HS-27A (cell line): ENCODE results near the gene AURKAIP1.
"Not testable (repeated sequence)": the region's sequence is repeated elsewhere in the genome, so short reads cannot be mapped to it uniquely, and the experiment has no call there.

ENCODE experiments used
- DNase-seq: peaks from one replicate; pipeline ENCODE4 v3.0.0-alpha.2; 2012; ENCODE audit warnings: low read depth, missing footprints

Gene AURKAIP1

DNA sequence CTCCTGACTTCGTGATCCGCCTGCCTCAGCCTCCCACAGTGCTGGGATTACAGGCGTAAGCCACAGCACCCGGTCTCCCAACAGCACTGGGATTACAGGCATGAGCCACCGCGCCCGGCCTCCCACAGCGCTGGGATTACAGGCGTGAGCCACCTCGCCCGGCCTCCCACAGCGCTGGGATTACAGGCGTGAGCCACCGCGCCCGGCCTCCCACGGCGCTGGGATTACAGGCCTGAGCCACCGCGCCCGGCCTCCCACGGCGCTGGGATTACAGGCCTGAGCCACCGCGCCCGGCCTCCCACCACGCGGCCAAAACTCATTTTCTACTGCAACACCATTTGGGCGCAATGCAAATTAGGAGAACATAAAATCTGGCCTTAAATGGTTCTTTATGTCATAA lies 10.3 kb upstream of the AURKAIP1 start:
- not testable (repeated sequence) for DNase-seq

DNA sequence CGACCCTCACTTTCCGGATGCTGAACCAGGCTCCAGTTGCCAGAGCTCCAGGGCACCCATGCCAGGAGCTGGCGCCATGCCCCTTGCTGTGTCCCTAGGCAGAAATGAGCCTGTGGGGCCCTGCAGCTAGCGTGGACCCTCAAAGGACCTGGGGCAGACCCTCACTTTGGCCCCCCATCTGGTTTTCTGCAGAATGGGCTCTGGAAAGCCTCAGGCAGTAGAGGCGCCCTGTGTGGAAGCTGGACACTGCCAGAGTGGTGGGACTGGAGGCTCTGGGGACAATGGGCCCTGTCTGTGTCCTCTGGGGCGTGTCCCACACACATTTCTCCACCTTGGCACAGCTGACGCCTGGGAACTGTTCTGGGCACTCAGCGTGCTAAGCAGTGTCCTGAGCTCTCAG lies 6.3 kb upstream of the AURKAIP1 start:
- no peak for DNase-seq

DNA sequence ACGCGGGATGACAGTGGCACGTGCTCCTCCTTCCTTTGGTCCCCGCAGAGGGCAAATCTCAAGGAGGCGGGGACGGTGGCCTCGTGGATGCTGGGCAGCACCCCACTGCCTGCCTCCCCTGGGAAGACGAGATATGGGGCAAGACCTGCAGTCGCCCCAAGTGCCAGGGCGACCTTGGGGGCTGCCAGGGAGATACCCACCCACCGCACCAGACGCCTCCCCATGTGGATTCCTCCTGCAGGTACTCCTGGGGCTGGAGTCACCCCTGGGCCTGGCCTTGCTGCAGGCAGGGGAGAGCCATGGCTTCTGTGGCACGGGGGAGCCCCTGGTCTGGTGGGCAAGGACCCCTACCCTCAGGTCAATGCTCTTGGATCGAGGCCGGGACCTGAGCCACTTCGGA lies 5.9 kb upstream of the AURKAIP1 start:
- DNase-seq = no peak

DNA sequence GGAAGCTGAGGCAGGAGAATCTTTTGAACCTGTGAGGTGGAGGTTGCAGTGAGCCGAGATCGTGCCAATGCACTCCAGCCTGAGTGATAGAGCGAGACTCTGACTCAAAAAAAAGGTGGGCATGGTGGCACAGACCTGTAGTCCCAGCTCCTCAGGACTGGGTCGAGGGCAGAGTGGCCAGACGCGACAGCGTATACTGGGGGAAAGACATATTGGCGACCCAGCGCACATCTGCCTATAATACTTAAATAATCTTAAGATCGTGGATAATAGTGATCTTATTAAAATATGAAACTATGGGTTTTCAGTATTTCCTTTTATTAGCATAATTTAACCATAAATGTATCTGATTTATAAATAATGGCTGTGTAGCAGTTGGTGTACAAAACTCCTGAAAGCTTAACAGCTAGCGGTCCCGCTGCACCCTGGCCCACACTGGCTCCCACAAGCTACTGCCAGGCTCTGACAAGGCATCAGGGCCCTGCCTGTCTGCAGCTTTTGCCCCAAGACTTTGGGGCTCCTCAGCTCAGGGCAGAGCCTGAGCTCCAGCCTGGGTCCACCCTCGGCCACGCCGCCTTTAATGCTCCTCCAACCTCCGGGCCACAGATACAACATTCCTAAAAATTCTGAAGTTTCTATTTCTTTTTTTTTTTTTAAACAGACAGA lies 2.7 kb upstream of the AURKAIP1 start:
- DNase-seq = no peak

DNA sequence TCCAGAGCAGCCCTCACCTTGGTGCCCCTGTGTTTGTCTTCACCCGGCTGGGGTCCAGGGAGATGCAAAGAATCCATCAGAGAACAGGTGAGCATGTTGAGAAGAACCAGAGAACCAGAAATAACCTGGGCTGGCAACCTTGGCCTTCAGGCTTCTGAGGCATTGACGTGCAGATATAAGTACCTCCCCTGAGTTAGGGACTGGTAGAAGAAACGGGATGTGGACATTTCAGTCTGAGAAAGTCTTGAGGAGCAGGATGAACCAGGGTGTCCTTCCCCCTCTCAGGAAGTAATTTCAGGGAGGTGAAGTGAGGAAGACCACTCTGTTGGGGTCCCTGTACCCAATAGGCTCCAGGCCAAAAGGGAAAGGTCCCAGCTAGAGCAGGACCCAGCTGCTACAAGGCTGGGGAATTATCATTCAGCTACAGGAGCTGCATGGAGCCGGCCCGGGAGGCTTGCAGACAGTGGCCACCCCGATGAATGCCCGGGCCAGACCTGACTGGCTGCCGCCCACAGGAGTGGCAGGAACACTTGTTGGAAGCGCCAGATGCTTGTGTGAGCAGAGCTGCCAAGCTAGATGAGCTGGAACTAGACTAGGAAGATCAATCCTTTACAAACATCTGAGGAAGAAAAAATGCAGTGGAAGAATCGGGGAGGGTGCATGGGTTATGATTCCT lies 1.7 kb upstream of the AURKAIP1 start:
- DNase-seq = no peak

DNA sequence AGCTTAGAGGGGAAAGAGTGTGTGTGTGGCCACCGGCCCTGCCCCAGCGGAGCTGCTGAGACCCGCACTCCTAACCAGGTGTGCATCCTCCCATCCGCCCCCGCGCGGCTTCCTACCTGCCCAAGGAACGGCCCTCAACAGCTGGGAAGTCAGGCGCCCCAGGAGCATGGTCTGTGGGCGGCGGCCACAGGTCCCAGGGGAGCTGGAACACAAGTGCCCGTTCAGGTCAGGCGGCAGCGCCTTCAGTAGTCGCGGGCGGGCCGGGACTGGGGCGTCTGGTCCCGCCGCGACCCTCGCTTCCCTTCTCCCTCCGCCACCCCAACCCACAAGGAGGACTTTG lies 448 bp downstream of the AURKAIP1 start:
- DNase-seq = no peak

DNA sequence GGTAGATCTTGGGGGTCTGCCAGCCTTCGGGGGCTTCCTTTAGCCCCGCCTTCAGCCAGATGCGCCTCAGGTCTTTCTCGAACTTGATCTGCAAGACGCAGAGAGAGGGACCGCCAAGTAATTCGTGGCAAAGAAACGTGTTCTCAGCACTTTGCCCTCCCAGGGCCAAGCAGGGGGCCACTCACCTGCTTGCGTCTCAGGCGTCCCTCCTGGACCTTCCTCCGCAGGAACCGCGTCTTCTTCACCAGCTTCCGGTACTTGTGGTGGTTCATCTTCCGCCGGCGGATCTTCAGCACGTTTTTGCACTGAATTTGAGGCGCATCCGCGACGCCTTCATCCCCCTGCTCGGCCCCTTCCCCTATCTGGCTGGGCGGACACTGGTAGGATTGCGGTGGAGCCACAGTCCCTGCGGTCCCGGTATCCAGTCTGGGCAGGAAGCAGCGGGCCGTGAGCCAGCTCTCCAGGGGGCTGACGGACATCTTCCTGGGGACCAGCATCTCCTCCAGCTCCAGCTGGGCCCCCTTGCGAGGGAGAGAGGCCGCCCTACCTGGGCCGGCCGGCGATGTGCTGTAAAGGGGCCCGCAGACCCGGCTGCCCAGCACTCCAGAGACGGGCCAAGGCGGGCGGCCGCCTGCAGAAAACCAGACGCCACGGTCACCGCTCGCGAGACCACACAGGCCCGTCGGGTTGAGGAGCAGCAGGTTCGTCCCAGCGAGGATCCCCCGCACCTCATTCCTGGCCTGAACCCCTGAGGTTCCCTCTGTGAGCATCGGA lies 1.0 kb downstream of the AURKAIP1 start:
- DNase-seq = no peak

DNA sequence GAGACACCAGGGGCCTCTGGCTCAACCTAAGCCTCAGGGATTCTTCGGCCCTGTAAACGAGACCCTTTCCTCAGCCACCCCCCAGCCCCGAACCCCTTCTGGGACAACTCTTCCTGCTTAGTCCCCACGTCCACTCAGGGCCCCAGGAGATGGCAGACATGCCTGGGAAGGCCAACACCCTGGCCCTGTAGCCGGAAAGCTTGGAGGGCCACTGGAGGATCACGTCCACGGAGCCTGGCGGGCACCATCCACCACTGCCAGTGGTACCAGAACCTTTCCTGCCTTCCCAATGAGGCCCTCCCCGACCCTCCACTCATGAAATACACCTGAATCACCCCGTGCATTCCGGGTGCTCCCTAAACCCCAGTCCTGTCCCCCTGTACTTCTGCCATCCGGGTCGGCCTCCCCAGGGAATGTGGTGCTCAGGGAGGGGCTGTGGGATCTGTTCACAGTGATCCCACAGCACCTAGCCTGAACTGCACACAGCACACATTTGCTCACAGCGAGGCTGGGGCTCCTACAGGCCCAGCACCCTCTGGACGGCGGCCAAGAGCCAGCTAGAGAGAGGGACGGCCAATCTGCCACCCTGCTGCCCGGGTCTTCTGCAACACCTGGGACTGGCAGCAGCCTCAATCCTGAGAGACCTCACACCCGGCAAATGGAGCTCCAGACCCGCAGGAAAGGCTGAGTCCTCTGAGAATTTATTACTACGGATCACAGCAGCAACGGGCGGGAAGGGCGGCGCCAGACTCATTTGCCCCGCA lies 1.8 kb downstream of the AURKAIP1 start:
- no peak for DNase-seq

DNA sequence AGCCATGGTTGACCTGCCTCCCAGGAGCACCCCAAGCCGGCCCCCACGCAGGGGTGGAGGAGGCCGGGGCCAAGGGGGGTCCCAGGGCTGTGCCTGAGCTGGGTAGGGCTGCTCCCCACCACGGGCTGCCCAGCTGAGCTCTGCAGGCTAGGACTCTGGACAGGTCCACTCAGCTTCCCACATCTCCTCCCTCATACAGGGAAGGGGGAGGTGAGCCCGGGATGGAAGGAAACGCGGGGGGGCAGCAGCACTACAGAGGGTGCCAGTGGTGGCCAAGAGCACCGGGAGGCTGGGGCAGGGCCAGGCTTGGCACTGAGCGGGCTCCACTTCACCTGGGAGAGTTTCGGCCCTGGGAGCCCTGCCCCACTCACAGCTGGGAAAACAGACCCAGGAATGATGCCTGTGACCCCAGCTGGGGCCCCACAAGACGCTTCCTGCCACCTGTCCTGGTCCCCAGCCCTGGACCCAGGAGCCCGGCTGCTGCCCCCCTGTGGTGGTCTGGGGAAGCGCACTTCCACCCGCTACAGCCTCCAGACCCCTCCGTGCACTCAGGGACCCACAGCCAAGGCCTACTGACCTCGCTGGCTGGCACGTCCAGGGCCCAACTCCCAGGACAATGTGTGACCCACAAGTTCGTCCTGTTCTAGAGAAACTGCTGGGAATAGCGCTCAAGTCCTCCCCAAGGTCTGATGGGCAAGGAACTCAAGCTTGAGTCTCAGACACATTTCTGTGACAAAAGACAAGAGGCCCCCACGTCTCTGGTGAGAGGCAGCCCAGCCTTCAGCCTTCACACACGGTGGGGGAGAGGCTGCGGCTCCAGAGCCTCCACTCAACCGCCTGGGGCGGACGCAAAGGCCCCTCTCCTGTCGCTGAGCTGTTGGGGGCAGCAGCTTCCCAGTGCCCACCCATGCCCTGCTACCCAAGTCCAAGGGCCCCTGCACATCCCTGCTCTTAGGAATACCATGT lies 3.0 kb downstream of the AURKAIP1 start:
- DNase-seq = no peak

DNA sequence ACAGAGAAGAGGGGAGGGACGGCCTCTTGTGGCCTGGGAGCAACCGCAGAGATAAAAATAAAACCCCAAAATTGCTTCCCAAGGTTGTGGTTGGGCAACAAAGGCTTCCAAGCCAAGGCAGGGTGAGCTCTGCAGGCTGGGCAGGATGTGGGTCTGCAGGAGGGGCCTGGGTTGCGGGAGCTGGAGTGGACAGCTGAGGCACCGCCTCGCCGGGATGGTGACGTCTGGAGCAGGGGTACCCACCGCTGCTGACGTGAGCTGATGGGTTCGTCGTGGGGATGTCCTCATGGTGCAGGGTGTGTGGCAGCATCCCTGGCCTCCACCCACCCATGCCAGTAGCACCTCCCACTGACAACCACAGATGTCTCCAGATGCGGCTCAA lies 3.7 kb downstream of the AURKAIP1 start:
- no peak for DNase-seq

DNA sequence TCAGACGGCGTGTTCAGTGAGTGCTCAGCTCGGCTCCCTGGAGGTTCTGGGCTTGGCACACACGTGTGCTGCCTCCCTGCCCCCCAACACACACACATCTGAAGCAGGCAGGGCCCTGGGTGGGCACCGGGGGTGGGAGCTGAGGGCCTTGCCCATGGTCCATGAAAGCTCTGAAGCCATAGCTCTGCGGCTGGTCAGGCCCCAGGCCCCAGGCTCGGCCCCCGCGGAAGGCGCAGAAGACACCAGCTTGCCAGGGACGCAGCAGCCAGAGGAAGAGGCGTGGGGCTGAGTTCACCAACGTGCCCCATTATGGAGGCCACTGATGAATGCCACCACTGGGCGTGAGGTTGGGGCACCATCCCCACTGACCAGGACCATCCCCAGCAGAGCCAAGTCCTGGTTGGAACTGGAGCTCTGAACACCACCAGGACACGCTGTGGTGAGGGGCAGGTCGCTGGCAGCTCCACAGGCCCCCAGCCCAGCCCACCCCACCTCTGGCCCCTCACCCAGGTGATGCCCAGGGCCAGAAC lies 4.2 kb downstream of the AURKAIP1 start:
- DNase-seq = no peak

DNA sequence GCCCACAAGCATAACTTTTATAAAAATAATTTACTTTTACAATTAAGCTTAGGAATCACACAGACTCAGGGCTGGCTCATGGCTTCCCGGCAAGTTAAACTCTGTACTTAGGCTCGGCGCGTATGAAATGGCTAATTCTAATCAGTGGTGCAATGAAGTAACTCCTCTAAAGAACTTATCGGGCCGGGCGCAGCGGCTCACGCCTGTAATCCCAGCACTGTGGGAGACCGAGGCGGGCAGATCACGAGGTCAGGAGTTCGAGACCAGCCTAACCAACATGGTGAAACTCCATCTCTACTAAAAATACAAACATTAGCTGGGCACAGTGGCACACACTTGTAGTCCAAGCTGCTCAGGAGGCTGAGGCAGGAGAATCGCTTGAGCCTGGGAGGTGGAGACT lies 4.9 kb downstream of the AURKAIP1 start:
- DNase-seq = not testable (repeated sequence)

DNA sequence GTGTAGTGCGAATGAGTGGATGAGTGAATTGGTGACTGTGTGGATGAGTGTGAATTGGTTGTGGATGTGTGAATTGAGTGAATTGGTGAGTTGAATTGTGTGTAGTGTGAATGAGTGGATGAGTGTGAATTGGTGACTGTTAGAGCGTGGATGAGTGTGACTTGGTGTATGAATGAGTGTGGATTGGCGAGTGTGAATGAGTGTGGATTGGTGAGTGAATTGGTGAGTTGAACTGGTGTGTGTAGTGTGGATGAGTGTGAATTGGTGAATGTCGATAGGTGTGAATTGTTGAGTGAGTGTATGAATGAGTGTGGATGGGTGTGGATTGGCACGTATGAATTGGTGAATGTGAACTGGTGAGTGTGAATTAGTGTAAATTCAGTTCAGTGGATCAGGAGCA lies 7.7 kb downstream of the AURKAIP1 start:
- no peak for DNase-seq

DNA sequence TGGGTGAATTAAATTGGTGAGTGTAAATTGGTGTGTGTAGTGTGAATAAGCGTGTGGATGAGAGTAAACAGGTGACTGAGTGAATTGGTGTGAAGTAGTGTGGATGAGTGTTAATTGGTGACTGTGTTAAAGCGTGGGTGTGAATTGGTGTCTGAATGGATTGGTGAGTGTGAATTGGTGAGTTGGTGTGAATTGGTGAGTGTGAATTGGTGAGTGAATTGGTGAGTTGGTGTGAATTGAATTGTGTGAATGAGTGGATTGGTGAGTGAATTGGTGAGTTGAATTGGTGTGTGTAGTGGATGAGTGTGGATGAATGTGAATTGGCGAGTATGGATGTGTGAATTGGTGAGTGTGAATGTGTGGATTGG lies 8.3 kb downstream of the AURKAIP1 start:
- no peak for DNase-seq

DNA sequence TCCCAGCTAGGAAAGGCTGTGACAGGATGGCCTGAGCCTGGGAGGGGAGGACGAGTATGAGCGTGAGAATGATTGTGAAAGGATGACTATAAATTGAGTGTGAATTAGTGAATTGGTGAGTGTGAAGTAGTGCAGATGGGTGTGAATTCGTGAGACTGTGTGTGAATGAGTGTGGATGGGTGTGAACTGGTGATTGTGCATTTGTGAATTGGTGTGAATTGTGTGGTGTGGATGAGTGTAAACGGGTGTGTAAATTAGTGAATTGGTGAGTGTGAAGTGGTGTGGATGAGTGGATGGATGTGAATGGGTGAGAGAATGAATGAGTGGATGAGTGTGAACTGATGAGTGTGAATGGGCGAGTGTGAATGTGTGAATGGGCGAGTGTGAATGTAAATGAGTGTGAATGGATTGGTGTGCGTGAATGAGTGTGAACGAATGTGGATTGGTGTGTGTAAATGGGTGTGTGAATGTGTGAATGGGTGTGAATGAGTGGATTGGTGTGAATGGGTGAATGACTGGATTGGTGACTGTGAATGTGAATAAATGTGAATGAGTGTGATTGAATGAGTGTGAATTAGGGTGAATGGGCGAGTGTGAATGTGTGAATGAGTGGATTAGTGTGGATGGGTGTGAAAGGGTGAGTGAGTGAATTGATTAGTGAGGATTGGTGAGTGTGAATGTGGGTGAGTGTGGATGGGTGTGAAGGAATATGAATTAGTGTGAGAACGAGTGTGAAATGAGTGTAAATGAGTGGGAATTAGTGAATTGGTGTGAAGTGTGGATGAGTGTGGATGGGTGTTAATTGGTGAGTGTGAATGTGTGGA lies 8.9 kb downstream of the AURKAIP1 start:
- DNase-seq = no peak

DNA sequence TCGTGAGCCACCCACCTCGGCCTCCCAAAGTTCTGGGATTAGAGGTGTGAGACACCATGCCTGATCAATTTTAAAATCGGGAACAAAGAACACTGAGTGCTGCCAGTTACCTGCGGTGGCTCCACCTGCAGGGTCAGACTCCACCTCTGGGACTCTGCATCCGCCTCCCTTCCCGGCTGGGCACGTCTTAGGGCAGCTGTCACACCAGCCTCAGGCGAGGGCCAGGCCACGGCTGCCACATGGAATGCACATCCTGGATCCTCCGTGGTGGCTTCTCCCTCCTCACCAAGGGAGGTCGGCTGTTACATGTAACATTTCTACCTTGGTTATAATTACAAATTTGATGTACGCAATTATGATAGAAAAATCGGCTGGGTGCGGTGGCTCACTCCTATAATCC lies 10.7 kb downstream of the AURKAIP1 start:
- DNase-seq = no peak

DNA sequence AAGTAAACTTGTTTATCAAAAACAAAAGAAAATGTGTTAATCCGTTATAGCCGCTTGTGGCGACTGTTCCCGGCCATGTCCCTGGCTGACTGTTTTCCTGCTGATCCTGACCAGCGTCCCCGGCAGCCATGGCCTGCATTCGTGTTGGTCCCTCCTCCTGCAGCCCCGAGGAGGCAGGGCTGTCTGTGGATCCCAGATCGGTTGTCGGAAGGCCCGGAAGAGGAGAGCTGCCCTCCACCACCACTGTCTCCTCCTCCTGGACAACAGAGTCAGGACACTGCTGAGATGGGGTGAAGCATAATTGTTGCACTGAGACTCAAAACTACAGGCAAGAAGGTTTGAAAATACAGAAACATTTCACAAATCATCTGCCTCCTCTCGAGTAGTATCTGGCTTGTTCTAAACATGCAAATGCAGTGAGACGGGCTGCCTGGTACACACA lies 13.0 kb downstream of the AURKAIP1 start:
- no peak for DNase-seq

DNA sequence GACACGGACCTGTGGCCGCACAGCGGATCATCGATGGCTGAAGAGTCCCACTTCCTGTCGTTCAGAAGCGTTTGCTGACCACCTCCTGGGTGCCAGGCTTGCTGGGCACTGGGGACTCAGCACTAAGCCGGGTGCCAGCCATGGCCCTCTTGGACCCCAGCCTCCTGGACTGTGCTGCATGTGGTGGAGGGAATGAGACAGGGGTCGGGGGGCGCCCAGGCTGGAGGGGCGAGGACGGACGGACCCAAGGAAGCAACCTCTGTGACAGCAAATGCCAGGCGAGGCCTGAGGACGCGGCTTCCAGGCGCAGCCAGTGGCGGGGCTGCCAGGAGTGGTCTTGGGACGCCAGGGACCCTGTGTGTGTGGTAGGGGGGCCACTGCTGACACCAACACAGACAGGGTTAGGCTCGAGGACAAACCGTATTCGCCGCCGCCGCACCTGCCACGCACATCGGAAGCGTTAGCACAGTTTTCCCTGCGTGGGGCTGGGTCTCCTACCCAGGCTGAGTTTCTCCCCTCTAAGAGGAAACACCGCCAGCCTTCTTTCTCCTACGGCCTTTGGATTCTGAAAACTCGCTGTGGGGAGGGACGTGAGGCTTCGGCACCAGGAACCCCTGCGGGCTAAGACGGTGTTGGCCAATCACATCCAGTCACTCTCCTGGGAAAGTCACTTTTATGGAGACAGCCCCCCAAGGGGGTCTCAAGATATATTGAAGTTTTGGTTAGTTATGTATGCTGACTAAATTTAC lies 13.6 kb downstream of the AURKAIP1 start:
- DNase-seq = no peak

DNA sequence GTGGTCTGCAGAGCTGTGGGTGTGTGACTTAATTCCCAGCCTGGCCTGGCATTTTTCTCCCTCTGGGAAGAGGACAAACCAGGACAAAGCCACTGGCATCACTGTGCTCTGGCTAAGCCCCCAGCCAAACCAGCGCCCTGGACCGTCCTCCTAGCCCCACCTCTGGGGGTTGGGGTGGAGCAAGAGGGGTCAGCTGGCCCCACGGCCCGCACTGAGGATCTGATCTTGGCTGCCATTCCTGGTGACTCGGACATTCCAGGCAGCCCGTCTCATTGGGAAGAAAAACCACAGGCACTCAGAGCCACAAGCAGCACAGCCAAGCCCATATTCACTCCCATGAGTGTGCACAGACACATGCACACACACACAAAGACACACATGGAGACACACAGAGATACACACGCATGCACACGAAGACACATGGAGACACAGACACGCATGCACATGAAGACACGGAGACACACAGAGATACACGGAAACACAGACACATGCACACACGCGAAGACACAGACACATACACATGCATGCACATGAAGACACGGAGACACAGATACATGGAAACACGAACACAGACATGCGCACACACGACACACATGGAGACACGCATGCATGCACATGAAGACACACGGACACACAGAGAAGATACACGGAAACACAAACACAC lies 14.4 kb downstream of the AURKAIP1 start:
- DNase-seq = peak; percentile 91
